GM19023 (cell line): ENCODE data around the gene ZP3.
A peak's percentile ranks its signal among the peaks of the same experiment; 100 is the strongest.
"Not testable (repeated sequence)": the region's sequence is repeated elsewhere in the genome, so short reads cannot be mapped to it uniquely, and the experiment has no call there.

Experiments used
- ATAC-seq: cut with Tn5 transposase; IDR thresholded peaks from one replicate; pipeline ENCODE4 v1.9.1; 2021; ENCODE audit warnings: mild to moderate bottlenecking, moderate library complexity; ENCODE audit not compliant: unreplicated experiment

ZP3 gene

DNA sequence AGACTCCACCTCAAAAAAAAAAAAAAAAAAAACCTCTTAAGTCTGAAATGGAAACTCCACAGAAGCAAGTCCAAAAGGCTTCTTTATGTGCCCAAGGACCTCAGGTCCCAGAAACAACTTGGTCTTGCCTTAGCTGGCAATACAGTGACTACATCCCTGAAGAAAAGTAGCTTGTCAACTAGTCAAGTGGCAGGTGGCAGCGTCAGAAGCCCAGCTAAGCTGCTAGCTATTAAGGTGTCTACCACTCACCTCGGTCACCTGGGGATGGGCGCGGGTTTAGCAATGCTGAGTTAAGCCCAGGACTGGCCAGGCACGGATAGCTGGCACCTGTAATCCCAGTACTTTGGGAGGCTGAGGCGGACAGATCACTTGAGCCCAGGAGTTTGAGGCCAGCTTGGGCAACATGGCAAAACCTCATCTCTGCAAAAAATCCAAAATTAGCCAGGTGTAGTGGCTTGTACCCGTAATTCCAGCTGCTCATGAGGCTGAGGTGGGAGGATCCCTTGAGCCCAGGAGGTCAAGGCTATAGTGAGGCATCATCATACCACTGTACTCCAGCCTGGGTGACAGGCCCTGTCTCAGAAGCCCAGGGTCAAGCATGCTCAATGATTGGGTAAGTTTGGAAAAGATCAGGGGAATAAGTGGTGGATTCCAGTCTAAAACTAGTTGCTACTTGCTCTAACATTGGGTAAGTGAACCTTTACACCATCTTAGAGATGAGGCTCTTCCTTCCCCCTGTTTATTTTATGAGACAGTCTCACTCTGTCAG, 14.6 kb downstream of the ZP3 start:
- ATAC-seq = not testable (repeated sequence)

DNA sequence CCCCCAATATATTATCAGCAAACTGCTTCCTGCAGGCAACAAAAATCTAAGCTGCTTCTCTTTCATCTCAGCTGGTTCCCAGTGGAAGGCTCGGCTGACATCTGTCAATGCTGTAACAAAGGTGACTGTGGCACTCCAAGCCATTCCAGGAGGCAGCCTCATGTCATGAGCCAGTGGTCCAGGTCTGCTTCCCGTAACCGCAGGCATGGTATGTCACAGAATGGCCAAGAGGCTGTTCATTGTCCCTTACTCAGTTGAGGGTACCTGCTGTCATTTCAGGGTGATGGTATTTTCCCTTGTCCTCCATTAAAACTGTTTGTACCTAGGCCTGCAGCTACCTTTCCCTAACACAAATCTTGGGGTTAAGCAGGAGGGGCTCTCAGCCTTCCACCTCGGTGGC, 15.7 kb downstream of the ZP3 start:
- ATAC-seq = not testable (repeated sequence)

DNA sequence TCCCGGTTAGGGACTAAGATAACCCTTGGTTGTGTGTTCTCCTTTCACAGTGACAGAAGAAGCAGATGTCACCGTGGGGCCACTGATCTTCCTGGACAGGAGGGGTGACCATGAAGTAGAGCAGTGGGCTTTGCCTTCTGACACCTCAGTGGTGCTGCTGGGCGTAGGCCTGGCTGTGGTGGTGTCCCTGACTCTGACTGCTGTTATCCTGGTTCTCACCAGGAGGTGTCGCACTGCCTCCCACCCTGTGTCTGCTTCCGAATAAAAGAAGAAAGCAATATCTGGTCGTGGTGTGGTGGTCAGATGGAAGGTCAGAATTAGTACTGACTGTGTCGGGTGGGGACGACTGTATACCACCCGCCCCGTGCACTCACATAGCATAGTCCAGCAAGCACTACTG, 17.0 kb downstream of the ZP3 start:
- ATAC-seq = peak; percentile 49

DNA sequence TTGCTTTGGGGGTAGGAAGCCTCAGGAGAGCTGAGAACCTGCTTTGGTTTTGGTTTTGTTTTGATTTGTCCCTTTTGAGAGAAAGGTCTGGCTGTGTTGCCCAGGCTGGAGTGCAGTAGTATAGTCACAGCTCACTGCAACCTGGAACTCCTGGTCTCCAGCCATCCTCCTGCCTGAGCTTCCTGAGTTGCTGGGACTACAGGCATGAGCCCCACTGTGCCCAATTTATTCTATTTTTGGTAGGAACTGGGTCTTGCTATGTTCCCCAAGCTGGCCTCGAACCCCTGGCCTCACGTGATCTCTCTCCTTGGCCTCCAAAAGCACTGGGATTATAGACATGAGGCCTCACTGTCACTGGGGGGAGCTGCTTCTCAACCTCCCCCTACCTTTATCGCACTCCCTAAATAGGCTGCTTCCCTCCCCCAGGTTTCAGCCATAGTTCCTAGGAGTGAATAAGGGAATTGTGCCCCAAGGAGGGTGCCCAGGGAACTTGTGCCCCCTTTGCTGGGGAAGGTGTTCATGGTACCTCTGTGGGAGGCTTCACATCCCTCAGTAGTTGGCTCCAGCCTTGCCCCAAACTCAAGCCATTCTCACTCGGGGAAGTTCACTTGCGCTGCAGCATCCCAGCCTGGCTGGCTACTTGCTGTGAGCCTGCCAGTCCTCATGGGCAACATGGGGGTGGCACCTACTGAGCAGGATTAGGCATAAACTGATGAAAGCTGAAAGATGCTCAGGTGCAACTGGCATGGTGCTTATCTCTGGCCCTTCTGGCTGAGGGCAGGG, 18.1 kb downstream of the ZP3 start:
- not testable (repeated sequence) for ATAC-seq

DNA sequence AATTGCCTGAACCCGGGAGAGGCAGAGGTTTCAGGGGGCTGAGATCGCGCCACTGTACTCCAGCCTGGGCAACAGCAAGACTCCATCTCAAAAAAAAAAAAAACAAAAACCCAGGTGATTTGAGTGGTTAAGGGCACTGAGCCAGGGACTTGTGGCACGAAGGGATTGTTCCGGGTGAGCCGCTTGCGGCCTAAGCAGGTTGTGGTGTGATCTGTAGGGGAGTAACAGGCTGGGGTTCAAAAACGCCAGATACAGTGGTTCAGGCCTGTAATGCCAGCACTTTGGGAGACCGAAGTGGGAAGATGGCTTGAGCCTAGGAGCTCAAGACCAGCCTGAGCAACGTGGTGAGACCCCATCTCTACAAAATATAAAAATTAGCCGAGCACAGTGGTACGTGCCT, 19.1 kb downstream of the ZP3 start:
- ATAC-seq = not testable (repeated sequence)

DNA sequence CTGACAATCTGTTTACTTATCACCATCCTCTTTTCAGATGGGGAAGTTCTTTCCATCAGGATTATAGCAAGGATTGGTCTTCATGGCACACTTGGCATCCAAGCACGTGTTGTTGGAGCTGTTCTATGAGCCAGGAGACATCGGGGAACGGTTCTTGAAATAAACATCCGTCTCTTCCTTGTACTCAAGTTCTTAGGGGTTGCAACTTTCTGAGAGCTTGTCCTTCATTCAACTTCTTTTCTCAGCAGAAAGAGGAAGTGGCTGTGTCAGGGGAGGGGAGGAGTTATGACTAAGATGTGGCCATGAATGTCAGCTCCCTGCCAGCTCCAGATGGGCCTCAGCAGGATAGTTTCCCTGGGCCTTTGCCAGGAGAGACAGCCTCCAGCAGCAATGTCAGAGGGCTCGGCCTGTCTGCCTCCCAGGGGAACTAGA, 20.8 kb downstream of the ZP3 start:
- ATAC-seq = peak; percentile 88

DNA sequence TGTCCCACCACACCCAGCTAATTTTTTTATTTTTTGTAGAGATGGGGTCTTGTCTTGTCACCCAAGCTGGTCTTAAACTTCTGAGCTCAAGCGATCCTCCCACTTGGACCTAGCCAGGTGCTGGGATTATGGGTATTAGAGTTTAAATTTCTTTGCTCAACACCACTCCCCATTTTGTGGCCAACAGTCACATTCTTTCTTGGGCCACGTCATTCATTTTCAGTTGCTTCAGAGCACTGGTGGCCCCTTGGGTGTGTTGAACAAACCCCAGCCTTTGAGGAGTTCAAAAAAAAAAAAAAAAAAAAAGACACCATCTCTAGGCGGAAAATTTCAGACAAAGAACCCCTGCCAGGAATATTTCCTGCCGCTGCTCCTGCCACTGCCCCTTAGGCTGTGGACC, 32.3 kb downstream of the ZP3 start:
- ATAC-seq = not testable (repeated sequence)

DNA sequence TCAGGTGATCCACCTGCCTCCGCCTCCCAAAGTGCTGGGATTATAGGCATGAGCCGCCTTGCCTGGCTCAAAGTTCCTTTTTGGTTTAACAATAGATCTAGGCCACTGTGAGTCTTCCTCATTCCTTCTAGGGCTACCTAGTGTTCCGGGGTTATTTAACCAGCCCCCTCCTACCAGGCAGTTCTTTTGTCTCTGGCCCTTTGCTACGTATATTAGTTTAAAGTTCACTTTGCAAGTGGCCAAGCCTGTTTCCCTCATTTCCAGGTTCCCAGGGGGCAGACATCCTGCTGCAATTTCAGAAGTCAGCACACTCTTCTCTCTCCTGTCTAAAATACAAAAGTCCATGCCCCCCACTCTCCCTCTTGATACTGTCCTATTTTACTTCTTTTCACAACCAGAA, 33.8 kb downstream of the ZP3 start:
- ATAC-seq = not testable (repeated sequence)

DNA sequence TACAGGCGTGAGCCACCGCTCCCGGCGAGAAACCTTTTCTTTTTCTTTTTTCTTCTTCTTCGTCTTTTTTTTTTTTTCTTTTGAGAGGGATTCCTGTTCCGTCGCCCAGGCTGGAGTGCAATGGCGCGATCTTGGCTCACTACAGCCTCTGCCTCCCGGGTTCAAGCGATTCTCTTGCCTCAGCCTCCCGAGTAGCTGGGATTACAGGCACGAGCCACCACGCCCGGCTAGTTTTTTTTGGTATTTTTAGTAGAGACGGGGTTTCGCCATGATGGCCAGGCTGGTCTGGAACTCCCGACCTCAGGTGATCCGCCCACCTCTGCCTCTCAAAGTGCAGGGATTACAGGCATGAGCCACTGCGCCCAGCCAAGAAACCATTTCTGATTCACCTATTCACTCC, 36.0 kb downstream of the ZP3 start:
- ATAC-seq = not testable (repeated sequence)

DNA sequence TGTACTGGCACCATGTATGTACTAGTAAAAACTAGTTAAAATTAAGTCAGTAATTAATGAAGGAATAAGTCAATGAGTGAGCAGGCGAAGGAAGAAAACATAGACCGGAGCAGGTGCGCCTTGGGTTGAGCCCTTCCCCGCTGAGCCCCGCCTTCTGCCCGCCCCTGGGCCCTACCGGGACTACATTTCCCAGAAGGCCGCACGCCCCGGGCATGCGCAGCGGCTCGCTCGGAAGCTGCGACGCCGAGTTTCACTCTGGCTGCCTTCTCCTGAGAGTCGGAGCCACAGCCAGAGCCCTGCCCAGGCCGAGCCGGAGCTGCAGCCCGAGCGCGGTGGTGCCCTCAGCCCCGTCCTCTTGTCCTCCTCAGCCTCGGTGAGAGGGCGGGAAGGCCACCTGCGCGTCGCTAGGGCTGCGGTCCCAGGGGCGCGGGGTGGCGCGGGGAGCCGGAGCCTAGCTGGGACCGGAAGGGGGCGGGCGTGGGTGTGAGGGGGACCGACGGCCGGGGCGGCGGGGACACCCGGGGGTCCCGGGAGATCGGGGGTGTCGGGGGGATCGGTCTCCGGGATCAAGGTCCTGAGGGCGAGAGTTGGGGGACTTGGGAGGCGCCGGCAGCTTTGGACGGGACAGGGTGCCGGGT, 36.8 kb downstream of the ZP3 start, which contains the start of gene DTX2:
Gene DTX2 (plus strand): TSS at position 246 of the 638 bp plus-strand sequence. CDS start 18,801 bp downstream, outside the sequence.
- ATAC-seq = peak; percentile 98

DNA sequence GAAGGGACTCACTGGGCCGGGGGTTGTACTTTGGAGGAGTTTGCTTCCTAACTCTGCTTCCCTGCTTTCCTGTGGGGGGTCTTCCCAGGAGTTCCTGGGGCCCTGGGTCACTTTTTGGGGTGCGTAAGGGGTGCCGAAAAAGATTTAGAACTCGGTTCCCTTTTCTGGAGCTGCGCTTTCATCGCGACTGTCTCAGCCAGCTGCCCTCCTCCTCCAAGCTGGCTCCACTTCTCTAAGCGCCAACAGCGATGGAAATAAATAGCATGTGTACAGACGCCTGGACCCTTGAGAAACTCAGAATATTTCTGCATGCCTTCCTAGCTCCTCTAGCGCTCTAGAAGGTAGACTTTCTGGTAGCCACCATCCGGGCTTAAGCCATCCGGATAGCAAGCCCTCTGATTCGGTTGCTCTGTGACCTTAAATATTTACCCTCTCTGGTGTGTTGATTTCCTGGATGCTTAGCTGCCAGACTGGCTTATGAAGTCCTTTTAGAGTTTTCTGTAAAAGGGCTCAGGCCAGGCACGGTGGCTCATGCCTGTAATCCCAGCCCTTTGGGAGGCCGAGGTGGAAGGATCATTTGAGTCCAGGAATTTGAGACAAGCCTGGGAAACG, 37.6 kb downstream of the ZP3 start:
- not testable (repeated sequence) for ATAC-seq

DNA sequence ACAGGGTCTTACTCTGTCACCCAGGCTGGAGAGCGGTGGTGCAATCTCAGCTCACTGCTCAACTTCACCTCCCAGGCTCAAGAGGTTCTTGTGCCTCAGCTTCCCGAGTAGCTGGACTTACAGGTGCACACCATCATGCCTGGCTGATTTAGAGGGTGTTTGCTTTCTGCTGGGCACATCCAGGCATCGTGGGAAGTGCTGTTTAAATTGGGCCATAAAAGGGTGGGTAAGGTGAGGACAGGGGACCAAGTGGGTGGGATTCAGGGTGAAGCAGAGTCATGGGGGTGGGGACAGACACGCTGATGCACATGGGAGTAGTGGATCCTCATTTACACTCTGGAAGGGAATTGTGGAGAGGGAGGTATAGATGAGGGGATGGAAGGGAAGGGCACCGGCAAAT, 40.2 kb downstream of the ZP3 start:
- ATAC-seq = not testable (repeated sequence)

DNA sequence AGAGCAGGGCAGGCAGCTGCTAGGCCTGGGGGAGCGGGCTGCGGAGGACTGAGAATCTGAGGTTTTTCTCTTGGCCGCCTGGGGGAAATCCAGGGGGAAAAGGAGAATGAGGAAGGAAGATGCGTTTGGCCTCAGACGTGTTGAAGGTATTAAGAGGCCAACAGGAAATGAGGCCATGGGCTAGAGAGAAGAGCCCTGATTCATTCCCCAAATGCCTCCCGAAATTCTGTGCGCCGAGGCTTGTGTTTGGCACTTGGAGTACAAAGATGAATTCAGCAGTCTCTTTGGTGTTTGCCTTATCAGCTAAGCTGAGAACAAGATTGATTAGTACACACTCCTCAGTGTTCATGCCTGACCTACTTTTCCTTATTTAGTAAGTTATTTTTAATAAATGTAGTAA, 41.2 kb downstream of the ZP3 start:
- ATAC-seq = not testable (repeated sequence)

DNA sequence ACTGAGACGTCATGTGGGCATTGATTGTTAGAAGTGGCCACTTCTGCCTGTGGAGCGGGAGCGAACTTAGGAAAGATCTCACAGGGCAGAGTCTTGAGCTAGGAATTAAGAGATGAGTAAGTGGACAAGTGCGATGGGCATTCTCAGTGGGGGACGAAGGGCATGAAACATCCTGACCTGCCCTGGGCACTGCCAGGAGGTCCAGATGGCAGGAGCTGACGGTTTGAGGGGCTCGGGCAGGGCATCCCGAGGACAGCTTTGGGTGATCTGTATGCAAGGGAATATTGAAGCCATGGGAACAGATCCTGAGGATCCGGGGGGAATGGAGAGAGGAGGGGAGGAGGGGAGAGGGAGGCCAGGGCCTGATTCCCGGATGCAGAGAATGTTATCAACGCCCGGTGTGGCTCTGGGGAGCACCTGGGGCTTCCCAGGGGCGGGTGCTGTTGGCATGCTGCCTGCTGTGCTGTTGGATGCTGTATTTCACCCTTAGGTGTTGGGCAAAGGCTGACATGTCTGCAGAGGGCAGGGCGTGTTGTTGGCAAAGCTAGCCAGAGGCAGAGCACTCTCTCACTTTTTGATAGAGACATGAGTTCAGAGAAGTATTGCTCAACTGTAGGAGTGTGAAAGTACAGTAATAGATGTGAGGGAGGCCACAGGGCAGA, 43.1 kb downstream of the ZP3 start:
- not testable (repeated sequence) for ATAC-seq

DNA sequence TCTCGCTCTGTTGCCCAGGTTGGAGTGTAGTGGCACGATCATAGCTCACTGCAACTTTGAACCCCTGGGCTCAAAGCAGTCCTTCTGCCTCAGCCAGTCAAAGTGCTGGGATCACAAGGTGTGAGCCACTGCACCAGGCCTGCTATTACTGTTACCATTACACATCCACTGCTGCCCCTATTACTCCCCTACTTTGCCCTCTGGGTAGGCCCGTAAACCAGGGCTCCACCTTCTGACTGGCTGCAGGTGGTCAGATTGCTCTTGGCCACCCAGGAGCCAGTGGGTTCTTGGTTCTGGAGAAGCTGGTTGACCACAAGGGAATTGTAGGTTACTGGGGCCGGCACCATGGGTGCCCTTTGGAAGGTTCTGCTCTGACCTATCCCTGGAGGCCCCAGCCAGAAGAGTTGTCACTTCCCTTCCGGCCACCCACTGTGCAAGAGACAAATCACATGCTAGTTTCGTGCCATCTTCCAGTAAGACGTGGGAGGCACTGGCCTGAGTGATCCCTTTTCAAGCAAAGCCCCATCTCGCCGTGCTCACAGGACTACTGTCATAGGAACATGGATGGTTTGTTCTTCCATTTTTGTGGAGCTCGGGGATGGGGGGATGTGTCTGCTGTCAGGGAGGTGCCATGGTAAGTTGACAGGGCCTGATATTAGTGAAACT, 46.9 kb downstream of the ZP3 start:
- ATAC-seq = not testable (repeated sequence)

DNA sequence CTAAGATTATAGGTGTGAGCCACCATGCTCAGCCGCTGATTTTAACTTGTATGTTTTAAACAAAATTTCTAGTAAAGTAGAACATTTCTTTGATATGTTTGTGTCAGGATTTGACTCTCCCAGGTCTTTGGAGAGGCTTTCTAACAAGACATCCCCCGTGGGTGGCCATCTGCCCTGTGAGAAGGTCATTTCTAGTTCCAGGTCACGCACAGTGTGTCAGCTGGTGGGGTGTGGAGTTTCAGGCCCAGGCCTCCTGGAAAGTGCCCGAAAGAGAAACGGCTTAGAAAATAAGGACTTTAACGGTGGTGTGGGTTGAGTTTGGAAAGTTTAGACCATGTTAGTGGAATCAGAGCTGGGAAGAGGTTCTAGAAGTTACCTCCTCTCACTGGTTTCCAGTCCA, 48.3 kb downstream of the ZP3 start:
- ATAC-seq = not testable (repeated sequence)

DNA sequence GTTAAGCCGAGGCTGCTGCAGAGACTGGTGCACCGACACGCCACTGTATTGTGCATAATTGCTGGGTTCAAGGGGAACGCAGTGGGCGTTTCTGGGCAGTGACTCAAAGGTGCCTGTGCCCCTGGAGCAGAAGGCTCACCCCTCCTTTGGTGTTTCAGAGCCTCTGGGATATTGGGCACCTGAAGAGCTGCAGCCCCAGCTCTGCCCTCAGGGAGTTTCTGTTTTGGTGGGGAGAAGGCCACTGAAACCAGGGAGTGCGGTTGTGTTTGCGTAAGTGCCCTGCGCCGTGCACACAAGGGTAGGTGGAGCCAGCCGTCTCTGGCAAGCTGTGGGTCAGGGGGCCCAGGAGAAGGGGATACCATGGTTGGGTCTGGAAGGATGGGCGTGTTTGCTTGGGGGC, 51.5 kb downstream of the ZP3 start:
- ATAC-seq = not testable (repeated sequence)

DNA sequence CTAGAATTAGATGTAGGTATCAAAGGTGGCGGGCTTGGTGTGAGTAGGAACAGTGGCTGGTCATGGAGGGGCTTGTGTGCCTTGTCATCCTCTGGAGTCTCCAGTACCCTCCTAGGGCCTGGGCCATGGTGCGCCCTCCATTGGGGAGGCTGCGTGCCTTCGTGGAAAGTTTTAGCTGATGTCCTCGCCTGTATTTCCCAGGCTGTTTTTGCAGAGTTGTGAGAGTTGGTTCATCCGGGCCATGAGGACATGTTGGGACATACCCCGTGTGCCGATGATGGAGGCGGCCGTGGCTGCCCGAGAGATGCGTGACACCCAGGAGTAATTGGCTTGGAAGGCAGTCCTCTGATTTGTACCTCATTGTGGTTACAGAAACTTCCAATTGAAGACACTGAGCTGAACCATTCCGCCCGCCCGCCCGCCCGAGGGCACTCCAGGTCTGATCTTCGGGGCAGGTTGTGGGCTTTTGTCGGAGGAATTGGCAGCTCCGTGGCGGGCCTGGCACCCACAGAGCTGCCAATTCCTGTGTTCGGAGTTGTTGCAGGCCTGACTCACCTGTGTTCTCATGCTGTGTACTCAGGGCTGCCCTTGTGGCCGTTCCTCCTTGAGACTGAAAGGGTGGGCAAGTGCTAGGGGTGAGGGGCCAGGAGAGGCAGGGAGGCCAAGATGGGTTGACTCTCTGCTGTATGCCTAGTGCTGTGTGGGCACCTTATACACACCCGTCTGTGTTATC, 52.2 kb downstream of the ZP3 start:
- not testable (repeated sequence) for ATAC-seq

DNA sequence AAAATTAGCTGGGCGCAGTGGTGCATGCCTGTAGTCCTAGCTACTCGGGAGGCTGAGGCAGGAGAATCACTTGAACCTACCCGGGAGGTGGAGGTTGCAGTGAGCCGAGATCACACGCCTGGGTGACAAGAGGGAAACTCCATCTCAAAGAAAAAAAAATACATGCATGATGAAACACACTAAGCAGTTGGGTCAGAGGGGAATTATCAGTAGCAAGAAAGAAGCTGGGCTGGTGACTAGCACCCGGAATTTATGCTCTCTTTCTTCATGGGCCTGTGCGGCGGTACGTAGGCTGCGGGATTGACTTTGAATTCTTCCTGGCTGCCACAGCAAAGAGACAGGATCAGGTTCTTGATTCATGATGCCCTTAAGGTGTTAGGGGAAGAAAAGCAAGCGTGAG, 54.9 kb downstream of the ZP3 start:
- not testable (repeated sequence) for ATAC-seq
